ENCODE data around the gene CBX4. TPM values are rescaled to one million over a fixed set of nuclear protein-coding genes. Genes with fewer than 3 reads are reported as not detected.

CBX4 gene
- total RNA-seq = 11.4 and 16.5 TPM in 2 replicates

DNA sequence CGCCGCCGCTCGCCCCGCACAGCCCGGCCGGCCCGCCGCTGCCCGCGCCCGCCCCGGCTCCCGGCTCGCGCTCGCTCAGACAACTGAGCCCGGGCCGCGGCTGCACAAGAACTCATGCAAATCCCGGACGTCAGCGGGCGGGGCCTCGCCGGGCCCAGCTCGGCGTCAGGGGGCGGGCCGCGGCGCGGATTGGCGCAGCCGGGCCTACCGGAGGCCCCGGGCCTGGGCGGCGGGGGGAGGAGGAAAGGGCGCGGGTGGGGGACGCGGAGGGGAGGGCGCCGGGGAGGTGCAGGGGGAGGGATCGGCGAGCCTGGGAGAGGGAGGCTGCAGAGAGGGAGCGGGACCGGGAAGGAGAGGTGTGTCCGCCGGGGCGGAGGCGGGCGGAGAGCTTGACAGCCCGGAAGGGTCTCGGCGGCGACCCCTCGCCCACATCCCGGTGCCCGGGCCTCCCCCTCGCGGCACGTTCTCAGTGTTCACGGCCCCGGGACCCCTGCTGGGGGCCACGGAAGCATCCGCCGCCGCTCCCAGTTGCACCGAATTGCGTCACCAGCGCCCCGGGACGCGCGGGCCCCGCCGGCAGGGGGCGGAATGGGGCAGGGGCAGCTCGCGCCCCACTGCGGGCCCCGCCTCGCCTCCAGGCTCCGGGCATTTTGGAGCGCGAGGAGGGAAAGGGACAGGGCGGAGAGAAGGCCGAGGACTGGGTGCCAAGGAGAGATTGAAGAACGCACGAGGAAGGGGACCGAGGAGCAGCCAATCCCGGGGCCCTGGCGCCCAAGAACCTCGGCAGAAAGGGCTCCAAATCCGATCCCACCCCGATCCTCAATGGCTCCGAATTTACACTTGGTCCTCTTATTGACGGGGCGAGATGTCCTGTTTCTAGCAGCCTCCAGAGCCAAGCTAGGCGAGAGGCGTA lies at the start of gene CBX4:
Gene CBX4, minus strand, starts transcription at position 85 of the 913 bp plus-strand sequence. CDS start 189 bp downstream, outside the sequence.
- no peak for DNase-seq (ENCODE audit: extremely low read depth, low read depth, low spot score)

DNA sequence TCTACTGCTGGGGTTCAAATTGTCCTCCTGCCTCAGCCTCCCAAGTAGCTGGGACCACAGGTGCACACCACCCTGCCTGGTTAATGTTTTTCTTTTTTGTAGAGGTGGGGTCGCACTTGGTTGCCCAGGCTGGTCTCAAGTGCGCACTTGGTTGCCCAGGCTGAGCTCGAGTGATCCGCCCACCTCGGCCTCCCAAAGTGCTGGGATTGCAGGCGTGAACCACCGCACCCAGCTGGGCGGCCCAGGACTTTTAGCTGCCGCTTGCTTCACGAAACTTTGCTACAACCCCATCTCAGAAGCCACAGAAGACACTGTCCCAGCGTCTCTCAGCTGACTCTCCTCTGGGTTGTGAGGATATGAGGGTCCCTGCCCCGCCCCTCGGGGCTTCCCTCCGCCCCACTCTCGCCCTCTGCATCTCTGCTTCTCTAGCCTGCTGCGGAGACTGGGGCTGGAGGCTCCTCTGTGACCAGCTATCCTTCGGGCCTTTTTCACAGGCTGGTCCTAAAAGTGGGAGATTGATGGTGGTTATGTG lies 48.8 kb upstream of the CBX4 start:
- no peak for DNase-seq (ENCODE audit: extremely low read depth, low read depth, low spot score)

DNA sequence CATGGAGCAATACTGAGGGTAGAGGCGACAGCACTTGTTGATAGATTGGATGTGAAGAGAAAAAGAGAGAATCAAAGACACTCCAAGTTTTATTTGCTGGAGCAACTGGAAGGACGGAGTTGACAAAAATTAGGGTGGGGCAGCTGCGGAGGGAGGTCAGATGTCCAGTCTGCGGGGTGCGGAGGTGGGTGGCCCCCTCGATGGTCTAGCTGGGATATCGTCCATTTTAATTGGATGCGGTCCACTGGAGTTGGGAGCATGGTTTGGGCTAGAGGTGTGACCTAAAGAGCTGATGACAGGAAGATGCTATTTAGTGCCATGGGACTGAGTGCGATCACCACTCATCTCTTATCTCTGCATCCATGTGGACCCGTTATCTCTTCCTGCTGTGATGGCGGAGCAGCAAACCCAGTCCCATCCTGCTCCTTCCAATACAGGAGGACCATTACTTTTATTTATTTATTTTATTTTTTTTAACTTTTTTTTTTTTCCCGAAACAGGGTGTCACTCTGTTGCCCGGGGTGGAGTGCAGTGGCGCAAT lies 48.3 kb upstream of the CBX4 start:
- DNase-seq (ENCODE audit: extremely low read depth, low read depth, low spot score) = no peak

DNA sequence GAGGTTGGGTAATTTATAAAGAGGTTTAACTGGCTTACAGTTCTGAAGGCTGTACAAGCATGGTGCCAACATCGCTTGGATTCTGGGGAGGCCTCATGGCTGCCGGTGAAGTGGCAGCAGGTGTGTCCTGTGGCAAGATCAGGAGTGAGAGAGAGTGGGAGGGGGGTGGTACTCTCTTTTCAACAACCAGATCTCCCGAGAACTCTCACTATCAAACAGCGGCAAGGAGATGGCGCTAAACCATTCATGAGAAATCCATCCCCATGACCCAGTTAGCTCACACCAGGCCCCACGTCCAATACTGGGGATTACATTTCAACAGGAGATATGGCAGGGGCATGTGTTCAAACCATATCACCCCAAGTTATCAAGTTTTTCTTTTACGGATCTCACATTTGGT lies 44.0 kb upstream of the CBX4 start:
- DNase-seq (ENCODE audit: extremely low read depth, low read depth, low spot score) = no peak

DNA sequence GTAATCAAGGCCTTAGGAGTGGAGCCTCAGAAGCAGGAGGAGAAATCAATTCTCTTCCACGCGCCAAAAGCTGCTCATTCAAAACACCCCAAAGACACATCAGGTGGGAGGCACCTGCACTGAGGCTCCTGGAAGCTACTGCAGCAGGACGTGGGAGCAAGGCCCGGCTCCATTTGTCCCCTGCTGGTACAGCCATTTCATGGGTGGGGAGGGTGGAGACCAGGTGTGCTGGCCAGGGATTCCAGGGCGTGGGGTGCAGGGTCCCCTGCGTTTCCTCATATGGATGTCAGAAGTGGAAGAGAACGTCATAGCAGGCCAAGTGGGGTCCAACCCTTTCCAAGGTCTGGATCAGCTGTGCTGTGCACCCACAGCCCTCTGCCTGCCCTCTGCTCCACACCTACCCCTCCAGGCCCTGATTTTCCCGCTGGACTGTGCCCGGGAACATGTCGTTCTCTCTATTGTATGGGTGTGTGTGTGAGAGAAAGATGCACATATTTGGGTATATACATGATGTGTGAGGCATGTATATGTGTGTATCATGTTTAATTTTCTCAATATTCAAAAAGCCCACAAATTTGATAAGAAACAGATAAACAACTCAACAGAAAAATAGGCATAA lies 39.2 kb upstream of the CBX4 start:
- no peak for DNase-seq (ENCODE audit: extremely low read depth, low read depth, low spot score)

DNA sequence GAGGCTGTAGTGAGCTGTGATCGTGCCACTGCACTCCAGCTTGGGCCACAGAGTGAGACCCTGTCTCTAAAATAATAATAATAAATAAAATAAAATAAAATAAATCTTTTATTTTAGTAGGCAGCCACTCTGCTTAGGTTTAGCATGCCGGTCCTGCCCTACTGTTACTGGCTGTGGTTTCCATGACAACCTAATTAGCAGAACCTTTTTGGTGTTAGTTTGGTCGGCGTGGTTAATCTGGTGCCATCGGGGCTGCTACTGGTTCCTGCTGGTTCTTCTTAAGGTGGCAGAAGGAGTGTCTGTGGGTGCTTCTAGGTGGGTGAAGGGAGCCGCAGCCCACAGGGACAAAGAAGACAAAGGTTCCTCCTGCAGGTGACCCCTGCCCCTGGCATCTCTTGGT lies 37.8 kb upstream of the CBX4 start:
- no peak for DNase-seq (ENCODE audit: extremely low read depth, low read depth, low spot score)

DNA sequence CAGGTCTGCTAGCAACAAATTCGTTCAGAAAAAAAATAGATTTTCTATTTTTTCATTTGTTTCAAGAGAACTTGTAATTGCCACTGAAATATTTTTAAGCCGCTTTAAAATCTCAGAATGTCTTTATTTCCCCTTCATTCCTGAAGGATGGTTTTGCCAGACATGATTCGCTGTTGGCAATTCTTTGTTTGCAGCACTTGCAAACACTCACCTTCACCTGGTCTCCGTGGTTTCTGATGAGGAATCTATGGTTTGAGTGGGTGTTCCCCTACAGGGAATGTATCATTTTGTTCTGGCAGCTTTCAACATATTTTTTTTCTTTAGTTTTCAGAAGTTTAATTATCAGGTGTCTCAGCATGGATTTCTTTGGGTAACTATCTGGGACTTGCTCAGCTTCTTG lies 36.3 kb upstream of the CBX4 start:
- DNase-seq (ENCODE audit: extremely low read depth, low read depth, low spot score) = no peak

DNA sequence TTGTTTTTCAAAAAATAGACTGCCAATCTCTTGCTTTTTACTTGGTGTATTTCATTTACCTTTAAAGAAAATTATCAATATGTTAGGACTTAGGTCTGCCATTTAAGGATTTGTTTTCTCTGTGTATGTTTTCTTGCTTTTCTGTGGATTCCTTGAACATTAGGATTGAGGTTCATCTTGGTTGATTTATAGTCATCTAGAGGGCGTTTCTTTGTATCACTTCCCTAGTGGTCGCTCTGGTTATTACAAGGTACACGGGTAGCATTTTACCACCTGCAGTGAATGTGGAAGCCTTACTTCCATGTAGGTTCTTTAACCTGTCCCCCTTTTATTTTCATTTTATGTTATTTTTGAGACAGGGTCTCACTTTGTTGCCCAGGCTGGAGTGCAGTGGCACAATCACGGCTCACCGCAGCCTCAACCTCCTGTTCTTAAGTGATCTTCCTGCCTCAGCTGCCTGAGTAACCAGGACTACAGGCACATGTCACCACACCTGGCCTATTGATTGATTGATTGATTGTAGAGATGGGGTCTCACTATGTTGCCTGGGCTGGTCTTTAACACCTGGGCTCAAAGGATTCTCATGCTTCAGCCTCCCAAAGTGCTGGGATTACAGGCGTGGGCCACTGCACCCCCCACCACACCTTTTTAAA lies 35.2 kb upstream of the CBX4 start:
- DNase-seq (ENCODE audit: extremely low read depth, low read depth, low spot score) = no peak

DNA sequence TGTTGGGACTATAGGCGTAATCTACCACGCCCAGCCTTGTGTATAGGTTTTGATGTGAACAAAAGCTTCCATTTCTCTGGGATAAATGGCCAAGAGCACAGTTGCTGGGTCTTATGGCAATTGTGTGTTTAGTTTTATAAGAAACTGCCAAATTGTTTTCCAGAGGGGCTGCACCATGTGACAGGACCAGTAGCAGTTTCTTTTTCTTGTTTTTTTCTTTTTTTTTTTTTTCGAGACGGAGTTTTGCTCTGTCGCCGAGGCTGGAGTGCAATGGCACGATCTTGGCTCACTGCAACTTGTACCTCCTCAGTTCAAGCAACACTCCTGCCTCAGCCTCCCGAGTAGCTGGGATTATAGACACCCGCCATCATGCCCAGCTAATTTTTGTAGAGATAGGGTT lies 34.3 kb upstream of the CBX4 start:
- DNase-seq (ENCODE audit: extremely low read depth, low read depth, low spot score) = no peak

DNA sequence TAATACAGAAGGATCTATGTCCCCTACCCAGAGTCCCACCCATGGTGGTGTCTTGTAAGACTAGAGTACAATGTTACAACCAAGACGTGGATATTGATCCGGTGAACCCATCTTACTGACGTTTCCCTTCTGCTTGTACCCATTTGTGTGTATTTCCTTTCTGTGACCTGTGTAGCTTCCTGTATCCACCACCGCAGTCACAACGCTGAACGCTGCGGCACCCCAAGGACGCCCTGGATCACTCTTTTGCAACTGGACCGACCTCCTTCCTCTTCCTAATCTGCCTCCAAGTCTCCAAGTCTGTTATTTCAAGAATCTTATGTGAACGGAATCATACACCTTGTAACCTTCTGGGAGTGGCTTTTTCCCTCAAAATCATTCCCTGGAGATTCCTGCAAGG lies 33.5 kb upstream of the CBX4 start:
- DNase-seq (ENCODE audit: extremely low read depth, low read depth, low spot score) = no peak

DNA sequence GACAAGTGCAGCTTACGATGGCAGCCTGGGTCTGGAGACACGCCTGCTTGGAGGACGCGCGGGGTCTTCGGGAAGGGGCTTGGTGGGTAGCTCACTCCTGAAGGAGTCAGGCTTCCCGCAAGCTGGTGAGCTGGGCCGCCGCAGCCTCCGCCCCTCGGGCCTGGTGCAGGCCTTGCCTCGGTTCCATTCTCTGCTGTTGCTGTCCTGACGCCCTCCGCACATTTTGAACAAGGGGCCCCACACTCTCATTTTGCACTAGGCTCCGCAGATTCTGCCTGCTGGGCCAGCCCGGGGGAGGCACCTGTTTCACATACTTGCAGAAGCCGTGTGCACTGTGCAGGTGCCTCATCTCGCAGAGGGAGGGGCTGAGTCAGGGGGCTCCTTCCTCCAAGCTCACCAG lies 31.9 kb upstream of the CBX4 start:
- no peak for DNase-seq (ENCODE audit: extremely low read depth, low read depth, low spot score)

DNA sequence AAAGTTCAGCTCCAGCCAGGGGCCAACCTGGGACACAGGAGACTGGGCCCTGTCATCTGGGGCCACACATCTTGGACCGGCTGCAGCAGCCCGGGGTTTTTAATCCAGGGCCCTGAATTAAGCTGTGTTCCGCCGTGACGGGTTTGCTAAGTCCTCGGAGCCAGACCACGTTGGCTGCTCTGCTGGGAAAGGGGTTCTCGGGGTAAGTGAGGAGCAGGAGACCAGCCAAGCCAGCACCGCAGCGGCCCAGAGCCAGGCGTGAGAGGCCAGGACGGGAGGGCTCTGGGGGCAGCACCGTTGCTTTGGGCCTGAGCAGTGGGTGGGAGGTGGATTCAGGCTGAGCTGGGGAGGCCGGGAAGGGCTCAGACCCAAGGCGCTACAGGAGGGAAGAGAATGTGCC lies 31.3 kb upstream of the CBX4 start:
- no peak for DNase-seq (ENCODE audit: extremely low read depth, low read depth, low spot score)

DNA sequence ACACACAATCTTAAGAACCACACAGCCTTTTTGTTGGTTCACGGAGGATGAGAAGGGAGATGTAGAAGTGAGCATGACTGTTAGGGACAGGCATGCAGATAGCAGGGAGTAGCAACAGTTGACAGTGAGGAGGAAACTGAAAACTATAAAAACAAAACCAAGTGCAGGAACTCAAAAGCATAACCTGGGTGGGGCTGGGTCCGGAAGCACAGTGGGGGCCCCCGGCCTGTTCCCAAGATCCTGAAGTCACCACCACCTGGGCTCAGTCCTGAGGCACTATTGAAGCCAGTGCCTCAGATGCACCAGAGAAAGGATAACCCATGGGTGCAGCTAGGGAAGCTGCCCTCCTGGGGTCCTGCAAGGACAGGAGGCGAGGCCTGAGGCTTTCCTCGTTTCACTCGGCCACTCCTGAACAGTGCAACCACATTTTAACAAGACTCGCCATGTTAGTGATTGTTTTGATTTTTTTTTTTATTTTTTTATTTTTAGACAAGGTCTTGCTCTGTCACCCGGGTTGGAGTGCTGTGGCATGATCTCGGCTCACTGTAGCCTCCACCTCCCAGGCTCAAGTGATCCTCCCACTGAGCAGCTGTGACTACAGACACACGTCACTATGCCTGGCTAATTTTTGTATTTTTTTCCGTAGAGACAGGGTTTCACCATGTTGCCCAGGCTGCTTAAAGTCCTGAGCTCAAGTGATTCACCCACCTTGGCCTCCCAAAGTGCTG lies 27.7 kb upstream of the CBX4 start:
- no peak for DNase-seq (ENCODE audit: extremely low read depth, low read depth, low spot score)

DNA sequence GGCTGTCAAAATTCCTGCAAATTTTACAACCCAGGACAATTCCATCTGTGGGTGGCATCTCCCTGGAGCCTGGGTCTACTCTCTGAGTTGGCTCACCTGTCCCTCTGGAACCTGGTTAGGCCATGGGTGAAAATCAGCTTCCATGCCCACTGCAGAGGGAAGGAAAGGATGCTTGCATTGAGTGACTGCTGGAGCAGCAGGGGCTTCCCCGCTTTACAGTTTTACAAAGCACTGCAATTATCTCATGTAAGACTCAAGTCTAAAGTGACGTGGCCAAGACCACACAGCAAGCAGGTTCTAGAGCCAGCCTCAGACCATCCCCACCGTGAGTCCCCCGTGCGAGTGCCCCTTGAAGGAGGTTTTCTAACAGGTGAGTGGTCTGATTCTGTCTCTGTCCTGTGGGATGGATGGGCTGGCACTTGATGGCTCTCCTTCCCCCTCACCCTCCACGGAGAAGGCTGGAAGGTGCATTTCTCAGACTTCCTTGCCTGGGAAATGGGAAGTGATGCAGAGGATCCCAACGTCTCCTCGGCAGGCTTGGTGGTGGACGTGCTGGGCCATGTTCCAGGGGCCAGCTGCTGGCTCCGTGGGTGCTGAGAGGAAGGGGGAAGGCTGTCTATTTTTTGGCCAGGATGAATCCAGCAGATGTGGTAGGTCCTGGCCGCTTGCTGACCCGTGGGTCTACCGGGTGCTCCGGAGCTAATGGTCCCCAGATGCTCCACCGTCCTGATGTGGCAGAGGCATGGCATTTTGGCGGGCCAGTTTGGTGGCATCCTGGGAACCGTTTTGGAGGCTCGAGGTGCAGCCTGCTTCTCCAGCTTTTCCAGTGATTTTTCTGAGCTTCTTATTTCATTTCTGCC lies 26.3 kb upstream of the CBX4 start:
- no peak for DNase-seq (ENCODE audit: extremely low read depth, low read depth, low spot score)

DNA sequence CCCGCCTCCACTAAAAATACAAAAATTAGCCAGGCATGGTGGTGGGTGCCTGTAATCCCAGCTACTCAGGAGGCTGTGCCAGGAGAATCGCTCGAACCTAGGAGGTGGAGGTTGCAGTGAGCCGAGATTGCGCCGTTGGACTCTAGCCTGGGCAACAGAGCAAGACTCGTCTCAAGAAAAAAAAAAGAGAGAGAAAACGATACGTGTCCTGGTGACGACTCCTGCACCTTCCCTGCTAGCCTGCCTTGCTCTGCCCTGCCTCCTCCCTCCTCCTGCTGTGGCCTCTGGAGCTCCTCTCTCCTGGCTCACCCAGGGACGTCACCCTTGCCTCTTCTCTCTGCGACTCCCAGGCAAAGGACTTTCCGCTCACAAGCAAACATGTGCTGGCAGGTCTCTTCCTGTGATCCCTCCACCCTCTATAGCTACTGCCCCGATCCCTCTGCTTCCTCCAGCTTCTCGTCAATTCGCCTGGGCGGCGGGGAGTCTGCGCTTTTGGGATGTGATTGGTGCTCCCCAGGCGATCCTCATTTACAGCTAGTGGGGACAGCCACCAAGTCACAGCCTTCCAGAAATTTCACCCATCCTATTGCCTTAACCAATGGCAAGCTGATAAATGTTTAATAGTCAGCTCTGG lies 25.5 kb upstream of the CBX4 start:
- DNase-seq (ENCODE audit: extremely low read depth, low read depth, low spot score) = no peak

DNA sequence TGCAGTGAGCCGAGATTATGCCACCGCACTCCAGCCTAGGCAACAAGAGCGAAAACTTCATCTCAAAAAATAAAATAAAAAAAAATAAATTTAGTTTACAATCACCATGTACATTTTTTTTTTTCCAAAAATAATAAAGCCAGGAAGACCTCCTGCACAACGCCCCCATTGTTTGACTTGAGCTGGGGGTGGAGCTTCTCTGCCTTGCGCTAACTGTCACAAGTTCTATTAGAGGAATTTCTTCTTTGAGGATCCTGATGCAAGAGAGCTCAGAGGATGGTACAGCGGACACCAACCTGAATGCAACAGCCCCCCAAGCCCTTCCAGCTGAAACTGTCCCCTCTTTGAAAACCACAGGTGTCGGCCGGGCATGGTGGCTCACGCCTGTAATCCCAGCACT lies 24.9 kb upstream of the CBX4 start:
- no peak for DNase-seq (ENCODE audit: extremely low read depth, low read depth, low spot score)

DNA sequence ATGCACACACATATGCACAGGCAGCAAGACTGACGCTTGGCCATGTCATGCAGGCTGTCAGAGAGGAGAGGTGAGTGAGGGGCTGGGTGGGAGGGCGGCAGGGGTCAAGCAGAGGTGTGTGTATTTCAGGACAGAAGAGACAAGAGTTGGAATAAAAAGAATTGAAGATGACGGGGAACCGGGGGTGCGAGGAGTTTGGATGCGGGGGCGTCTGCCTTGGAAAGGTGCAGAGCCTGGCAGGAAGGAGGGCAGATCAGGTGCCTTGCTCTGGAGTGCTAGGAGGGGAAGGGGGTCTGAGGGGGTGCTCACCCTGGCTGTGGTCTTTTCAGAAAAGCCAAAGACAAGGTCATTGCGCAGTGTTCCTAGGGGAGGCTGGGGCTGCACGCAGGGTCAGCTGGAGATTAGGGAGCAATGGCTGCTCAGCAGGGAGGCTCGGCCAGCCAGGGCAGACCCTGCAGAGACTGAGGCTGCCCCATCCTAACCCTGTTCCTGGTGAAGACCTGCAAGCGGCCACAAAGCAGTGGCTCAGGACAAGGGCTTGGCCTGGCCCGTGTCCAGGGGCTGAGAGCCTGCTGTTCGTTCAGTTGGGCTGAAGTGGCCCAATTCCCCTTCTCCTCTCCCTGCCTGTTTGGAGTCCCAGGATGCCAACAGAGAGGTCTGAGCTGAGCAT lies 23.7 kb upstream of the CBX4 start:
- DNase-seq (ENCODE audit: extremely low read depth, low read depth, low spot score) = no peak

DNA sequence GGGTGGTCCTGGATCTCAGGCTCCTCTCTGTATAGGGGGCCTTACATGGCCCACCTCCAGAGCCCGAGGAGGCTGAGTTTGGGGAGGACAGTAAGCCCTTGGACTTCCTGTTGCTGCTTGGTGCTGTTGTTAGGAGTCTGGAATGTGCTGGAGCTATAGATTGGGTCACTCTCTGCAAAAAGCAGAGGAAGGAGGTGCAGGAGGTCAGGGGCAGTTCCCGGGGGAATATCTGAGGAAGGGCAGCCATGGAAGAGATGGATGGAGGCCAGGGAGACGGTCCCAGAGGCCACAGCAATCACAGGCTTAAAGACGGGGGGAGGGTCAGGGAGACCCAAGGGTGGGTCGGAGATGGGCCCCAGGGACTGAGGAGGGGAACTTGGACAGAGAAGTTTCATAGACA lies 23.0 kb upstream of the CBX4 start:
- DNase-seq (ENCODE audit: extremely low read depth, low read depth, low spot score) = no peak
